IMR-90 (cell line): ENCODE data around the gene CYP3A4. TPM values are rescaled to one million over a fixed set of nuclear protein-coding genes. Genes with fewer than 3 reads are reported as not detected.

ENCODE experiments used
- ATAC-seq: fragments of 200-7000 bp; cut with Tn5 transposase; 2 replicates; pipeline ENCODE4 v1.9.1; 2020; ENCODE audit warnings: low read depth, mild to moderate bottlenecking, moderate library complexity
- BruUV-seq: library from RNA; stranded (reverse); fragments of 400-500 nt; replicated peaks from 2 replicates; lab custom pipeline; 2021; lab: Mats Ljungman, UMichigan
- CTCF ChIA-PET: fragments of 300-600 bp; formaldehyde crosslinking; extraction: SDS; loops from one replicate; lab custom pipeline; 2021; ENCODE audit warnings: antibody characterized with exemption; lab: Yijun Ruan, JAX
- POLR2A ChIA-PET: fragments of 300-600 bp; sonication (Branson Sonifier 250); formaldehyde crosslinking; loops from one replicate; lab custom pipeline; 2022; ENCODE audit warnings: antibody characterized with exemption; ENCODE audit not compliant: unreplicated experiment; lab: Charles Lee
- DNase-seq: peaks from one replicate; pipeline ENCODE4 v3.0.0; 2013
- H2AFZ ChIP-seq: replicated peaks from 2 replicates; pipeline ENCODE3; 2013; ENCODE audit warnings: low read length, mild to moderate bottlenecking; ENCODE audit not compliant: poor library complexity
- H2AK5ac ChIP-seq: 2 replicates; pipeline ENCODE4 v1.6.1; 2013; ENCODE audit warnings: low read depth, low read length, inconsistent platforms
- H2AK9ac ChIP-seq: replicated peaks from 2 replicates; pipeline ENCODE3; 2013; ENCODE audit warnings: mild to moderate bottlenecking, low read depth, low read length, moderate library complexity; ENCODE audit not compliant: poor library complexity
- H2BK120ac ChIP-seq: 2 replicates; pipeline ENCODE4 v1.6.1; 2013; ENCODE audit warnings: low read depth, low read length, inconsistent platforms
- H2BK15ac ChIP-seq: 3 replicates; pipeline ENCODE4 v1.6.1; 2013; ENCODE audit warnings: low read depth, low read length, inconsistent platforms
- H2BK20ac ChIP-seq: 2 replicates; pipeline ENCODE4 v1.6.1; 2013; ENCODE audit warnings: low read depth, mild to moderate bottlenecking, inconsistent platforms, low read length, moderate library complexity
- H2BK5ac ChIP-seq: 2 replicates; pipeline ENCODE4 v1.6.1; 2013; ENCODE audit warnings: mild to moderate bottlenecking, low read depth, low read length, inconsistent platforms; ENCODE audit not compliant: poor library complexity, severe bottlenecking
- H3K14ac ChIP-seq: replicated peaks from 2 replicates; pipeline ENCODE4 v1.6.1; 2013; ENCODE audit warnings: low read depth, low read length, inconsistent platforms
- H3K18ac ChIP-seq: 2 replicates; pipeline ENCODE4 v1.6.1; 2013; ENCODE audit warnings: low read depth, low read length, control low read depth
- H3K23ac ChIP-seq: 2 replicates; pipeline ENCODE4 v1.6.1; 2013; ENCODE audit warnings: low read depth, low read length, inconsistent platforms
- H3K27ac ChIP-seq: 2 replicates; pipeline ENCODE4 v1.5.1; 2013; ENCODE audit warnings: mild to moderate bottlenecking, control low read depth, low read length; ENCODE audit not compliant: insufficient read depth
- H3K27me3 ChIP-seq: 2 replicates; pipeline ENCODE4 v1.6.1; 2013; ENCODE audit warnings: low read length; ENCODE audit not compliant: control insufficient read depth, insufficient read depth
- H3K36me3 ChIP-seq: 2 replicates; pipeline ENCODE4 v1.6.1; 2013; ENCODE audit warnings: low read length, mixed read lengths; ENCODE audit not compliant: control insufficient read depth, insufficient read depth
- H3K4ac ChIP-seq: 2 replicates; pipeline ENCODE4 v1.6.1; 2013; ENCODE audit warnings: low read depth, low read length, inconsistent platforms
- H3K4me1 ChIP-seq: 2 replicates; pipeline ENCODE4 v1.6.1; 2013; ENCODE audit warnings: low read length, mixed read lengths; ENCODE audit not compliant: control insufficient read depth, insufficient read depth
- H3K4me2 ChIP-seq: 2 replicates; pipeline ENCODE4 v1.6.1; 2013; ENCODE audit warnings: low read depth, mild to moderate bottlenecking, control low read depth, low read length, moderate library complexity
- H3K4me3 ChIP-seq: 2 replicates; pipeline ENCODE4 v1.5.1; 2013; ENCODE audit warnings: low read depth, mild to moderate bottlenecking, control low read depth, low read length, moderate library complexity; ENCODE audit not compliant: insufficient read depth
- H3K56ac ChIP-seq: 2 replicates; pipeline ENCODE4 v1.6.1; 2013; ENCODE audit warnings: low read length, inconsistent platforms; ENCODE audit not compliant: insufficient read depth; ENCODE audit errors: extremely low read depth
- H3K79me1 ChIP-seq, 2 experiments: 2 replicates each; pipeline ENCODE4 v1.6.1; 2013; ENCODE audit warnings: low read length in 2 of 2, inconsistent platforms in 1 of 2, low read depth in 1 of 2
- H3K9ac ChIP-seq: 2 replicates; pipeline ENCODE4 v1.6.1; 2013; ENCODE audit warnings: low read depth, low read length, control low read depth
- H3K9me1 ChIP-seq: 2 replicates; pipeline ENCODE4 v1.6.1; 2013; ENCODE audit warnings: low read length, inconsistent platforms; ENCODE audit not compliant: insufficient read depth
- H3K9me3 ChIP-seq: 2 replicates; pipeline ENCODE4 v1.6.1; 2013; ENCODE audit warnings: low read length; ENCODE audit not compliant: control insufficient read depth, insufficient read depth
- H4K20me1 ChIP-seq: 2 replicates; pipeline ENCODE4 v1.6.1; 2013; ENCODE audit warnings: low read length, inconsistent platforms; ENCODE audit not compliant: insufficient read depth
- H4K5ac ChIP-seq: 2 replicates; pipeline ENCODE4 v1.6.1; 2013; ENCODE audit warnings: mild to moderate bottlenecking, low read depth, low read length, control low read depth
- H4K8ac ChIP-seq, 2 experiments: 2 replicates each; pipeline ENCODE4 v1.6.1; 2013; ENCODE audit warnings: low read depth in 2 of 2, low read length in 2 of 2, control low read depth in 1 of 2, inconsistent platforms in 1 of 2
- H4K91ac ChIP-seq: 2 replicates; pipeline ENCODE4 v1.6.1; 2013; ENCODE audit warnings: low read depth, low read length, inconsistent platforms; ENCODE audit not compliant: insufficient read depth
- CEBPB ChIP-seq: IDR thresholded peaks from 2 replicates; pipeline ENCODE4 v1.6.1; 2012; ENCODE audit warnings: low read depth, low read length, improper control_type of control experiment
- CTCF ChIP-seq: conservative IDR thresholded peaks from 2 replicates; pipeline ENCODE4 v1.5.1; 2012; ENCODE audit warnings: mild to moderate bottlenecking, low read depth, low read length, improper control_type of control experiment
- WGBS, 2 experiments: methylation state at CpG; one replicate each; pipeline versions ENCODE4 v1.1.5 to v1.1.7; 2013; ENCODE audit warnings: missing lambda C conversion rate in 2 of 2; ENCODE audit not compliant: insufficient read length in 1 of 2; ENCODE audit errors: extremely low coverage in 2 of 2; 5-methylcytosine and 5-hydroxymethylcytosine counted together
- dilution Hi-C: fragments of 300-500 bp; cut with HindIII; formaldehyde crosslinking; loops from one replicate; pipeline ENCODE4 v1.14.3; 2018; ENCODE audit warnings: low sequenced_read_pairs; ENCODE audit not compliant: unreplicated experiment
- in situ Hi-C: fragments of 300-500 bp; cut with MboI; formaldehyde crosslinking; loops from 3 replicates; pipeline ENCODE4 v1.14.3; 2019; ENCODE audit warnings: low sequenced_read_pairs, inconsistent platforms, mixed read lengths
- intact Hi-C: fragments of 100-400 bp; cut with micrococcal nuclease; formaldehyde crosslinking; loops from 2 replicates; pipeline ENCODE4 v1.10.0; 2022
- polyA plus RNA-seq, 3 experiments: library from polyadenylated mRNA; depleted of rRNA; stranded (reverse); fragments of >200 nt; gene quantifications; 2 replicates each; pipeline ENCODE4 v1.2.3, GENCODE V29; 2012; ENCODE audit warnings: low replicate concordance in 1 of 3
- total RNA-seq: library from RNA; depleted of rRNA; stranded (reverse); fragments of >200 nt; gene quantifications from 2 replicates; pipeline ENCODE4 v1.2.3, GENCODE V29; 2012

Gene CYP3A4
- total and polyA plus RNA-seq, 2 of the 4 experiments (the other 2 are of a cell fraction), result not detected

GRCh38 chr7:99793443-99793842 lies 9.5 kb upstream of the CYP3A4 start:
- no TSS peak for BruUV-seq
- POLR2A ChIA-PET, result no interaction called here
- Histone ChIP-seq H2BK120ac (no peak overlapping the region), H2BK20ac (no peak overlapping the region), H2BK5ac (no peak overlapping the region), H3K56ac (no peak overlapping the region), H2AFZ (no peak overlapping the region), H3K27me3 (no peaks in the 10 kb centered on the region; the same call in 1 of the 2 replicates), H3K9me1 (no peaks in the 10 kb centered on the region), H3K36me3 (no peaks in the 10 kb centered on the region), H3K14ac (no peak overlapping the region), H4K5ac (no peak overlapping the region), H3K4me3 (no peak overlapping the region), H2AK5ac (no peak overlapping the region), H2BK15ac (no peak overlapping the region), H3K23ac (no peak overlapping the region), H3K79me1 (no peaks in the 10 kb centered on the region), H3K4me2 (no peak overlapping the region), H3K9ac (no peak overlapping the region), H4K20me1 (no peaks in the 10 kb centered on the region), H3K18ac (no peak overlapping the region), H3K4ac (no peak overlapping the region), H2AK9ac (no peak overlapping the region), H3K4me1 (no peaks in the 10 kb centered on the region), H4K8ac (no peak overlapping the region), H3K9me3 (no peaks in the 10 kb centered on the region), H4K91ac (no peak overlapping the region), H3K27ac (no peak overlapping the region)
- CTCF ChIA-PET, result no interaction called here
- in situ Hi-C loops (no loop called here), intact Hi-C loops (no loop called here), dilution Hi-C loops (no loop called here)
- DNase-seq (no peak), ATAC-seq (no peak)
- no CpG with 5 or more reads among the region's 5 CpGs for WGBS, 2 experiments
- no peak for TF ChIP-seq CTCF
- TF ChIP-seq CEBPB, result peak; percentile 54; the same call in 1 of the 2 replicates
